K562 (cell line): ENCODE results near the gene CTNNA3. TPM values are rescaled to one million over a fixed set of nuclear protein-coding genes. Genes with fewer than 3 reads are reported as not detected.

Experiments
- ATAC-seq: fragments of 200-7000 bp; cut with Tn5 transposase; 3 replicates; pipeline ENCODE4 v1.9.1; 2020; ENCODE audit warnings: moderate library complexity
- BruUV-seq: library from RNA; stranded (reverse); fragments of 400-500 nt; replicated peaks from 2 replicates; lab custom pipeline; 2021; lab: Mats Ljungman, UMichigan
- CTCF ChIA-PET: fragments of 300-600 bp; formaldehyde crosslinking; extraction: SDS; loops from one replicate; lab custom pipeline; 2021; ENCODE audit warnings: low intra/inter-chr PET ratio; lab: Yijun Ruan, JAX
- POLR2A ChIA-PET: fragments of 300-600, 350-650 bp; sonication (Branson Sonifier 250); formaldehyde crosslinking; extraction: SDS; loops from one replicate; lab custom pipeline; 2021; ENCODE audit warnings: antibody characterized with exemption, inconsistent platforms; lab: Yijun Ruan, JAX
- DNase-seq, 4 experiments: peaks; one replicate each; pipeline versions ENCODE4 v3.0.0 to v3.0.0-alpha.2; 2011 to 2018; ENCODE audit warnings: low spot score in 3 of 4, mixed read lengths in 3 of 4; ENCODE audit errors: extremely low read depth in 1 of 4
- FAIRE-seq: peaks from 2 replicates; lab custom pipeline; 2011; peaks lifted over from hg19 to GRCh38; lab: Jason Lieb, UNC
- H2AFZ ChIP-seq: 2 replicates; pipeline ENCODE4 v1.6.0; 2011; ENCODE audit warnings: low read depth, low read length, control low read depth, inconsistent platforms
- H3K27ac ChIP-seq: fragments of 200-600 bp; 3 replicates; pipeline ENCODE4 v1.8.0; 2011; ENCODE audit warnings: low read depth, mild to moderate bottlenecking, control low read depth, inconsistent platforms, low read length, moderate library complexity, mixed read lengths; ENCODE audit errors: extremely low read depth
- H3K27me3 ChIP-seq, 2 experiments: fragments of 300-600 bp in 1 of 2; 2 replicates in 1 of 2; 3 replicates in 1 of 2; pipeline versions ENCODE4 v1.6.0 to v1.8.0; 2011; ENCODE audit warnings: inconsistent platforms in 2 of 2, low read length in 2 of 2, mild to moderate bottlenecking in 1 of 2, mixed read lengths in 1 of 2, moderate library complexity in 1 of 2; ENCODE audit not compliant: control insufficient read depth in 2 of 2, insufficient read depth in 2 of 2
- H3K36me3 ChIP-seq: fragments of 300-600 bp; 3 replicates; pipeline ENCODE4 v1.8.0; 2011; ENCODE audit warnings: mild to moderate bottlenecking, low read length, inconsistent platforms; ENCODE audit not compliant: control insufficient read depth, insufficient read depth
- H3K4me1 ChIP-seq, 2 experiments: fragments of 200-600 bp in 1 of 2; replicated peaks in 1 of 2; 2 replicates in 1 of 2; 3 replicates in 1 of 2; pipeline versions ENCODE4 v1.5.1 to v1.8.0; 2011; ENCODE audit warnings: inconsistent platforms in 2 of 2, low read length in 2 of 2, mild to moderate bottlenecking in 1 of 2, mixed read lengths in 1 of 2, moderate library complexity in 1 of 2; ENCODE audit not compliant: control insufficient read depth in 2 of 2, insufficient read depth in 2 of 2
- H3K4me2 ChIP-seq: 2 replicates; pipeline ENCODE4 v1.6.1; 2011; ENCODE audit warnings: low read length, control low read depth, inconsistent platforms, mixed read lengths; ENCODE audit not compliant: insufficient read depth
- H3K4me3 ChIP-seq: fragments of 200-600 bp; sonication (generic), shearing (Covaris generic); 2 replicates; pipeline ENCODE4 v1.5.1; 2016; ENCODE audit warnings: control low read depth, inconsistent platforms
- H3K79me2 ChIP-seq: fragments of 200-600 bp; 3 replicates; pipeline ENCODE4 v1.8.0; 2011; ENCODE audit warnings: low read length, inconsistent platforms; ENCODE audit not compliant: control insufficient read depth, insufficient read depth
- H3K9ac ChIP-seq, 2 experiments: 2 replicates each; pipeline versions ENCODE4 v1.6.0 to v1.6.1; 2011; ENCODE audit warnings: low read depth in 2 of 2, low read length in 2 of 2, control low read depth in 1 of 2, inconsistent platforms in 1 of 2, mild to moderate bottlenecking in 1 of 2, mixed read lengths in 1 of 2; ENCODE audit not compliant: insufficient read depth in 1 of 2
- H3K9me1 ChIP-seq: one replicate; pipeline ENCODE4 v1.6.0; 2011; ENCODE audit warnings: inconsistent platforms, mild to moderate bottlenecking, low read length, moderate library complexity; ENCODE audit not compliant: control insufficient read depth, insufficient read depth
- H3K9me3 ChIP-seq: replicated peaks from 2 replicates; pipeline ENCODE4 v1.5.1; 2011; ENCODE audit warnings: low read depth, low read length, inconsistent platforms; ENCODE audit not compliant: control insufficient read depth, insufficient read depth
- H4K20me1 ChIP-seq: replicated peaks from 2 replicates; pipeline ENCODE4 v1.6.1; 2011; ENCODE audit warnings: low read length, inconsistent platforms, mixed read lengths; ENCODE audit not compliant: control insufficient read depth, insufficient read depth
- IRF9 ChIP-seq: fragments of 450-650 bp; IDR thresholded peaks from 2 replicates; pipeline ENCODE4 v1.6.1; 2016; ENCODE audit warnings: missing biosample characterization, missing genetic modification characterization
- PBX2 ChIP-seq, 2 experiments: IDR thresholded peaks in 1 of 2; conservative IDR thresholded peaks in 1 of 2; 2 replicates each; pipeline ENCODE4 v1.6.1; 2016; ENCODE audit warnings: low read depth in 2 of 2, mild to moderate bottlenecking in 1 of 2, missing compliant biosample characterization in 1 of 2, missing genetic modification characterization in 1 of 2, moderate library complexity in 1 of 2
- TAF7 ChIP-seq: fragments of 450-650 bp; IDR thresholded peaks from 2 replicates; pipeline ENCODE4 v1.6.1; 2016; ENCODE audit warnings: missing genetic modification characterization, missing compliant biosample characterization
- TAL1 ChIP-seq: fragments of 450-650 bp; IDR thresholded peaks from 2 replicates; pipeline ENCODE4 v1.6.1; 2016; ENCODE audit warnings: mild to moderate bottlenecking
- WGBS: fragments of 100-300 bp; shearing (Covaris generic); methylation state at CpG from one replicate; pipeline ENCODE4 v1.1.6; 2016; ENCODE audit warnings: low coverage, mixed read lengths; ENCODE audit not compliant: insufficient coverage; ENCODE audit errors: missing lambda C conversion rate; 5-methylcytosine and 5-hydroxymethylcytosine counted together
- in situ Hi-C: fragments of 300-500 bp; cut with MboI; formaldehyde crosslinking; loops from 4 replicates; pipeline ENCODE4 v1.15.0; 2018; ENCODE audit warnings: inconsistent platforms, mixed read lengths
- intact Hi-C: fragments of 100-400 bp; cut with micrococcal nuclease; formaldehyde crosslinking; loops from 2 replicates; pipeline ENCODE4 v1.14.2; 2022
- polyA plus RNA-seq, 8 experiments: library from polyadenylated mRNA; depleted of rRNA in 4 of 8; stranded (reverse) in 5 of 8; unstranded in 3 of 8; fragments of >200 nt; fragmentation: Nextera tagmentation in 2 of 8; fragmentation: Illumina TruSeq in 1 of 8; extraction: Ambion mirVana in 2 of 8; extraction: Trizol in 1 of 8; gene quantifications; 2 replicates each; pipeline versions ENCODE4 v1.2.1 to v1.2.3, GENCODE V29; 2011 to 2014; ENCODE audit warnings: inconsistent platforms in 1 of 8, missing spikeins in 1 of 8
- total RNA-seq, 7 experiments: library from RNA; depleted of rRNA in 6 of 7; stranded (reverse); fragments of >200 nt in 6 of 7; fragmentation: Illumina TruSeq in 2 of 7; extraction: Trizol in 2 of 7; gene quantifications; 2 replicates each; pipeline versions ENCODE4 v1.2.1 to v1.2.3, GENCODE V29; 2011 to 2021; ENCODE audit warnings: low replicate concordance in 1 of 7

Gene CTNNA3
- total and polyA plus RNA-seq, 9 of the 15 experiments (the other 6 are each of a cell fraction or from before 2014, with no cell fraction given), result 0.04 TPM; not detected in 8

- intact Hi-C loops, result no loop called here
- Histone ChIP-seq H3K4me3 (no peak overlapping the region), H3K4me1 (no peaks in the 10 kb centered on the region), H3K9me3 (0 out of 2 replicates have a peak, but pooled peaks cover 1% of the 10 kb centered on the region), H3K4me2 (no peak overlapping the region), H3K79me2 (no peaks in the 10 kb centered on the region)
- WGBS, result 3% methylated on average over 2 of the region's 2 CpGs
- FAIRE-seq, result no peak
- in situ Hi-C loops, result no loop called here
- TF ChIP-seq IRF9 (tag) (no peak), PBX2 (CRISPR knock-in tag; IDR thresholded peaks at IDR 0.05; ENCODE audit: low read depth) (no peak), PBX2 (tag; conservative IDR thresholded peaks at IDR 0.05; ENCODE audit: low read depth) (no peak), TAL1 (no peak), TAF7 (tag) (no peak)
- TF ChIP-seq, all 486 proteins: peak for 0
- DNase-seq, result no peak
- Histone ChIP-seq H3K27me3 (no peaks in the 10 kb centered on the region), H2AFZ (no peak overlapping the region), H3K36me3 (no peaks in the 10 kb centered on the region), H3K27ac (no peak overlapping the region), H4K20me1 (no peaks in the 10 kb centered on the region), H3K9ac (no peak overlapping the region), H3K9me1 (no peaks in the 10 kb centered on the region)
- no TSS peak for BruUV-seq
- ATAC-seq, result no peak
- ChIA-PET POLR2A (no interaction called here), CTCF (no interaction called here)
These were observed 1404.9 kb downstream of the CTNNA3 start for GRCh38 chr10:66291133-66291532.
